ENCODE measurements around the gene DNAJC7.

Gene DNAJC7

GRCh38 chr17:41974658-41975057 lies 42.6 kb downstream of the DNAJC7 start:
- TF ChIP-seq TAF1 (IDR thresholded peaks at IDR 0.05; ENCODE audit: borderline replicate concordance, insufficient read depth, low read length), result no peak
- no peak for TF ChIP-seq FOXP2 (optimal IDR thresholded peaks at IDR 0.05; ENCODE audit: borderline replicate concordance, extremely low read depth, extremely low read length, insufficient read depth)
- TF ChIP-seq, protein P1, sequence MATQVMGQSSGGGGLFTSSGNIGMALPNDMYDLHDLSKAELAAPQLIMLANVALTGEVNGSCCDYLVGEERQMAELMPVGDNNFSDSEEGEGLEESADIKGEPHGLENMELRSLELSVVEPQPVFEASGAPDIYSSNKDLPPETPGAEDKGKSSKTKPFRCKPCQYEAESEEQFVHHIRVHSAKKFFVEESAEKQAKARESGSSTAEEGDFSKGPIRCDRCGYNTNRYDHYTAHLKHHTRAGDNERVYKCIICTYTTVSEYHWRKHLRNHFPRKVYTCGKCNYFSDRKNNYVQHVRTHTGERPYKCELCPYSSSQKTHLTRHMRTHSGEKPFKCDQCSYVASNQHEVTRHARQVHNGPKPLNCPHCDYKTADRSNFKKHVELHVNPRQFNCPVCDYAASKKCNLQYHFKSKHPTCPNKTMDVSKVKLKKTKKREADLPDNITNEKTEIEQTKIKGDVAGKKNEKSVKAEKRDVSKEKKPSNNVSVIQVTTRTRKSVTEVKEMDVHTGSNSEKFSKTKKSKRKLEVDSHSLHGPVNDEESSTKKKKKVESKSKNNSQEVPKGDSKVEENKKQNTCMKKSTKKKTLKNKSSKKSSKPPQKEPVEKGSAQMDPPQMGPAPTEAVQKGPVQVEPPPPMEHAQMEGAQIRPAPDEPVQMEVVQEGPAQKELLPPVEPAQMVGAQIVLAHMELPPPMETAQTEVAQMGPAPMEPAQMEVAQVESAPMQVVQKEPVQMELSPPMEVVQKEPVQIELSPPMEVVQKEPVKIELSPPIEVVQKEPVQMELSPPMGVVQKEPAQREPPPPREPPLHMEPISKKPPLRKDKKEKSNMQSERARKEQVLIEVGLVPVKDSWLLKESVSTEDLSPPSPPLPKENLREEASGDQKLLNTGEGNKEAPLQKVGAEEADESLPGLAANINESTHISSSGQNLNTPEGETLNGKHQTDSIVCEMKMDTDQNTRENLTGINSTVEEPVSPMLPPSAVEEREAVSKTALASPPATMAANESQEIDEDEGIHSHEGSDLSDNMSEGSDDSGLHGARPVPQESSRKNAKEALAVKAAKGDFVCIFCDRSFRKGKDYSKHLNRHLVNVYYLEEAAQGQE (IDR thresholded peaks at IDR 0.05; ENCODE audit: insufficient read depth in 1 of 2, low read depth in 2 of 2, low read length in 2 of 2), result no peak
- TF ChIP-seq SIN3A (IDR thresholded peaks at IDR 0.05; ENCODE audit: borderline replicate concordance, insufficient read depth, low read length), result no peak
- TF ChIP-seq POLR2AphosphoS5 (IDR thresholded peaks at IDR 0.05; ENCODE audit: low read depth, low read length), result no peak

DNA sequence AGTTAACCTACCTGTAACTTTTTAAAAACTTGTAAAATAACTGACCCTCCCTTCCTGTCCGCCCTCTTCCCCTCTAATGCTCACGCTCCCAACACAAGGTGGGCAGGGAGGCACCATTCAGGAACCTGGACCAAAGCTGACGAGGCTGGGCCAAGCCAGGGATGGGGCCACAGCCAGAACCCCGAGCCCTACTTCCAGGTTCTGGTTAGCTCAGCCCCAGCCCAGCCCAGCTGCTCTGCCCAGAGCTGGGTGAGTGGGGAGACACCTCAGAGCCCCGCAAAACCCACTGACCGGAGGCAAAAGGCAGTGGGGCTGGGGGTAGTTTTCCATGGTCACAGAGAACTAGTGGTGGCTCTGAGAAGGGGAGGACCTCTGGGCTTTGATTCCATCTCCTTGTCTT lies 43.2 kb downstream of the DNAJC7 start:
- TF ChIP-seq FOXP2 (optimal IDR thresholded peaks at IDR 0.05; ENCODE audit: borderline replicate concordance, extremely low read depth, extremely low read length, insufficient read depth) (no peak), TAF1 (IDR thresholded peaks at IDR 0.05; ENCODE audit: borderline replicate concordance, insufficient read depth, low read length) (no peak), POLR2AphosphoS5 (IDR thresholded peaks at IDR 0.05; ENCODE audit: low read depth, low read length) (no peak), SIN3A (IDR thresholded peaks at IDR 0.05; ENCODE audit: borderline replicate concordance, insufficient read depth, low read length) (no peak)
- TF ChIP-seq, protein P1 (IDR thresholded peaks at IDR 0.05; ENCODE audit: insufficient read depth in 1 of 2, low read depth in 2 of 2, low read length in 2 of 2), result no peak

- TF ChIP-seq SIN3A (IDR thresholded peaks at IDR 0.05; ENCODE audit: borderline replicate concordance, insufficient read depth, low read length) (no peak), POLR2AphosphoS5 (IDR thresholded peaks at IDR 0.05; ENCODE audit: low read depth, low read length) (no peak)
Observed at GRCh38 chr17:41973408-41973811, 43.8 kb downstream of the DNAJC7 start.

GRCh38 chr17:41972571-41973407 lies 44.5 kb downstream of the DNAJC7 start:
- no peak for TF ChIP-seq SIN3A (IDR thresholded peaks at IDR 0.05; ENCODE audit: borderline replicate concordance, insufficient read depth, low read length)
- TF ChIP-seq FOXP2 (optimal IDR thresholded peaks at IDR 0.05; ENCODE audit: borderline replicate concordance, extremely low read depth, extremely low read length, insufficient read depth), result no peak
- no peak for TF ChIP-seq POLR2AphosphoS5 (IDR thresholded peaks at IDR 0.05; ENCODE audit: low read depth, low read length)
- TF ChIP-seq TAF1 (IDR thresholded peaks at IDR 0.05; ENCODE audit: borderline replicate concordance, insufficient read depth, low read length), result no peak
- TF ChIP-seq, protein P1 (IDR thresholded peaks at IDR 0.05; ENCODE audit: insufficient read depth in 1 of 2, low read depth in 2 of 2, low read length in 2 of 2), result no peak

GRCh38 chr17:41971721-41972523 lies 45.3 kb downstream of the DNAJC7 start:
- TF ChIP-seq, protein P1 (IDR thresholded peaks at IDR 0.05; ENCODE audit: insufficient read depth in 1 of 2, low read depth in 2 of 2, low read length in 2 of 2), result no peak
- no peak for TF ChIP-seq POLR2AphosphoS5 (IDR thresholded peaks at IDR 0.05; ENCODE audit: low read depth, low read length)

Data from PFSK-1 (cell line).